ENCODE data around the gene TNNT3.

- TF ChIP-seq CTCF (IDR thresholded peaks at IDR 0.05; ENCODE audit: insufficient read depth, low read length, poor library complexity, severe bottlenecking), result no peak
- TF ChIP-seq EZH2phosphoT487 (conservative IDR thresholded peaks at IDR 0.05; ENCODE audit: low read length), result no peak
Observed at GRCh38 chr11:1916132-1916985, 3.1 kb upstream of the TNNT3 start.

Measured in SU-DHL-6 (cell line).